Pancreas (tissue), 10 donors: Measurements from ENCODE around the gene FKBP1A. TPM values are rescaled to one million over a fixed set of nuclear protein-coding genes. Genes with fewer than 3 reads are reported as not detected.

Source experiments
- ATAC-seq, 4 donors: fragments of 200-7000 bp; cut with Tn5 transposase; one replicate each; pipeline versions ENCODE4 v1.8.0 to v1.9.1; 2020; ENCODE audit warnings: mild to moderate bottlenecking in 4 of 4, moderate library complexity in 4 of 4
- DNase-seq, 6 donors: peaks; one replicate each; pipeline ENCODE4 v3.0.0-alpha.2; 2020
- FAIRE-seq: peaks from 2 replicates; lab custom pipeline; 2012; peaks lifted over from hg19 to GRCh38; lab: Jason Lieb, UNC
- H3K27ac ChIP-seq, 4 donors: fragments of 200-600 bp; sonication (generic); 1 replicate in 3 of 4; 2 replicates in 1 of 4; pipeline versions ENCODE4 v1.5.0 to v1.8.0; 2020
- H3K27me3 ChIP-seq, 4 donors: fragments of 200-600 bp; one replicate each; pipeline ENCODE4 v1.8.0; 2021
- H3K36me3 ChIP-seq, 3 donors: fragments of 200-600 bp; sonication (generic) in 1 of 3; one replicate each; pipeline versions ENCODE4 v1.5.0 to v1.8.0; 2020 to 2021
- H3K4me1 ChIP-seq, 3 donors: fragments of 200-600 bp; one replicate each; pipeline ENCODE4 v1.8.0; 2021
- H3K4me3 ChIP-seq, 4 donors: fragments of 200-600 bp; sonication (generic) in 2 of 4; one replicate each; pipeline versions ENCODE4 v1.5.0 to v1.8.0; 2020 to 2021
- H3K9me3 ChIP-seq, 4 donors: fragments of 200-600 bp; one replicate each; pipeline ENCODE4 v1.8.0; 2021
- WGBS, 2 donors: extraction: QIAGEN DNeasy Blood & Tissue Kit; methylation state at CpG; one replicate each; pipeline ENCODE4 v1.1.7; 2013; 5-methylcytosine and 5-hydroxymethylcytosine counted together
- intact Hi-C, 3 donors: fragments of 100-400 bp; cut with DNase I; formaldehyde crosslinking; loops; one replicate each; pipeline versions ENCODE4 v1.11.1 to v1.14.2; 2022
- polyA plus RNA-seq, 2 donors: library from polyadenylated mRNA; stranded (reverse); fragments of 200-250 nt; gene quantifications; one replicate each; pipeline ENCODE4 v1.2.3, GENCODE V29; 2013
- total RNA-seq, 6 donors: library from RNA; stranded (reverse); fragmentation: NEBNext Ultra II Directional in 4 of 6; extraction: Animal tissue kit (Norgen Biotek cat#: 25700) in 4 of 6; gene quantifications; one replicate each; pipeline versions ENCODE4 v1.2.1 to v1.2.4, GENCODE V29; 2021 to 2023
- TF ChIP-seq, protein P1 (sequence below), 4 donors: fragments of 200-600 bp; sonication (generic) in 3 of 4; IDR thresholded peaks; one replicate each; pipeline versions ENCODE4 v1.5.0 to v1.8.0; 2021; ENCODE audit warnings: antibody characterized with exemption in 4 of 4
- donor health status: healthy with polysubstance abuse.
- donor health status: DM: no; HTN: no; CAD: no; lungs with moderate emphysema.
- donor health status: DM: no; HTN: no; CAD: no.
- donor health status: control.
- donor health status: control.
- donor health status: Bipolar disorder and iron deficiency.
- donor health status: DM: yes; HTN: yes; CAD: no.
- donor health status: DM: no; HTN: no; CAD: no.
- donor health status: DM: no; HTN: no; CAD: no.
- donor health status: DM: yes; HTN: yes; CAD: no.

FKBP1A gene
- total and polyA plus RNA-seq, 8 donors: 40.2 to 104 (median 67.3) TPM

GRCh38 chr20:1334370-1334731 is 58.5 kb downstream of the FKBP1A start:
- TF ChIP-seq, protein P1, sequence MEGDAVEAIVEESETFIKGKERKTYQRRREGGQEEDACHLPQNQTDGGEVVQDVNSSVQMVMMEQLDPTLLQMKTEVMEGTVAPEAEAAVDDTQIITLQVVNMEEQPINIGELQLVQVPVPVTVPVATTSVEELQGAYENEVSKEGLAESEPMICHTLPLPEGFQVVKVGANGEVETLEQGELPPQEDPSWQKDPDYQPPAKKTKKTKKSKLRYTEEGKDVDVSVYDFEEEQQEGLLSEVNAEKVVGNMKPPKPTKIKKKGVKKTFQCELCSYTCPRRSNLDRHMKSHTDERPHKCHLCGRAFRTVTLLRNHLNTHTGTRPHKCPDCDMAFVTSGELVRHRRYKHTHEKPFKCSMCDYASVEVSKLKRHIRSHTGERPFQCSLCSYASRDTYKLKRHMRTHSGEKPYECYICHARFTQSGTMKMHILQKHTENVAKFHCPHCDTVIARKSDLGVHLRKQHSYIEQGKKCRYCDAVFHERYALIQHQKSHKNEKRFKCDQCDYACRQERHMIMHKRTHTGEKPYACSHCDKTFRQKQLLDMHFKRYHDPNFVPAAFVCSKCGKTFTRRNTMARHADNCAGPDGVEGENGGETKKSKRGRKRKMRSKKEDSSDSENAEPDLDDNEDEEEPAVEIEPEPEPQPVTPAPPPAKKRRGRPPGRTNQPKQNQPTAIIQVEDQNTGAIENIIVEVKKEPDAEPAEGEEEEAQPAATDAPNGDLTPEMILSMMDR (IDR thresholded peaks at IDR 0.05): no peak
- ATAC-seq (no peak), FAIRE-seq (no peak), DNase-seq (no peak)
- peaks cover 5 to 22% (median 15%) of the 10 kb centered on the region in 3 donors for H3K4me1 ChIP-seq
- no peak overlapping the region for H3K27ac ChIP-seq
- H3K4me3 ChIP-seq: no peak overlapping the region
- H3K27me3 ChIP-seq: no peaks in the 10 kb centered on the region
- intact Hi-C loops: loop anchor here in 1 of 3 donors (10.0 kb wide), 1 partner anchor 50 kb away; no protein-coding TSS in a partner anchor
- H3K36me3 ChIP-seq: no peaks in the 10 kb centered on the region
- WGBS, 2 donors: 81 to 95% methylated on average over 4 of the region's 4 CpGs
- H3K9me3 ChIP-seq: no peaks in the 10 kb centered on the region

DNA sequence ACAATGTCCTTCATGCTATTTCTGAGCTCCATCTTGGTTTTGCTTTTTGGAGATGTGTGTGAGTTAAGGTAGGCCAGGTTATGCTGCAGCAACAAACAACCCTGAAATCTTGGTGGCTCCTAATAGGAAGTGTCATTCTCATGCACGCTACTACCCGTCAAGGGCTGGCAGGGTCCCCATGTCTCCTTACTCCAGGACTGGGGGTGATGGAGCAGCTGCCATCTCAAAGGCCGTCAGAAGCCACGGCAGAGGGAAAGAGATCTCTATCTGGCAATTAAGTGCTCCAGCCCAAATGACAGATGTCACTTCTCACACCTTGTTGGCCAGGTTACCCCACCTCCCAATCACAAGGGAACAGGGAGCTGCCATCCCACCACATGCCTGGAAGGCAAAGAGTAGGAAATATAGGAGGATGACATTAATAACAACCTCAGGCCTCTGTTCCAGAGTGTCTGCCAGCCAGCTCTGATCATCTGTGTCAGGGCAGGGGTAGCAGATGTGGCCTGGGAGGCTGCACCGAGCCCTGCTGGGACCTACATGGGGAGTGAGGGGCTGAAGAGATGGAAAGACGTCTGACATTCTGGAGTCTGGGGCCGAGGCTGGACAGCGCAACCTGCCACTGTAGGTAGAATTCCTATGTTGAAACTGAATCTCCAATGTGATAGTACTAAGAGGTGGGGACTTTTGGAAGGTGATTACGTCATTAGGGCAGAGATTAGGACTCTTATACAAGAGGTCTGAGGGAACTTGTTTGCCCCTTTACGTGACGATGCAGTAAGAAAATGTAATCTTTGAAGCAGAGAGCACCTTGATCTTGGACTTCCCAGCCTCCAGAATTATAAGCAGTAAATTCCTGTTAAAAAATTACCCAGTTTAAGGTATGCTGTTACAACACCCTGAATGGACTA is 59.1 kb downstream of the FKBP1A start:
- 84 to 85% methylated on average over 11 of the region's 11 CpGs for WGBS, 2 donors
- no peak for FAIRE-seq

DNA sequence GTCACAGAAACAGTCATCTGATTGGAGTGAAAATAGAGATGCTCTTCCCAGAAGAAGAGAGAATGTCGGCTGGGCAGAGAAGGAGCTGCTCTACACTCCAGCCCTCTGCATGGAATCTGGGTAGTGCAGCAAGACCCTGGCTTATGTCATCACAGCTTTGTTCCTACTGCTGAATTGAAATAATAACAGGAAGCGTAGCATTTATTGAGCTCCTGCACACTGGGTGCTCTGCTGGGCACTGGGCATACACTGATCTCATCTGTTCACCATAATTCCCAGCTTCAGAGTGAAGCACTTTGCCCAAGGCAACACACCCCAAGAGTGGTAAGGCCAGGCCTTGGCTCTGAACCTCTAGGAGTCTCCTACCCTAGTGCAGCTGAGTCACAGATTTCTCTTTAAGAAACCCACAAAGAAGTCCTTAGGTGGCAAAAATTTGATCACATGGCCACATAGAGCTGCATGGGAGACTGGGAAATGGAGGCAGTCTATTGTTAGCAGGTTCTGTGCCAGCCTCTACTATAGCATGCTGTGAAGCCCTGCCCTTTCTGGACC is 60.0 kb downstream of the FKBP1A start:
- intact Hi-C loops: loop anchor here in 1 of 3 donors (10.0 kb wide), 1 partner anchor 52 kb away; no protein-coding TSS in a partner anchor
- H3K27ac ChIP-seq: no peak overlapping the region
- no peaks in the 10 kb centered on the region for H3K36me3 ChIP-seq
- H3K4me1 ChIP-seq: peaks cover 15 to 34% (median 29%) of the 10 kb centered on the region in 3 donors
- TF ChIP-seq, protein P1 (IDR thresholded peaks at IDR 0.05): no peak
- DNase-seq (peak in 1 of 6 donors; percentile 5), ATAC-seq (no peak), FAIRE-seq (no peak)
- 91 to 95% methylated on average over 2 of the region's 2 CpGs for WGBS, 2 donors
- no peak overlapping the region for H3K4me3 ChIP-seq
- no peaks in the 10 kb centered on the region for H3K9me3 ChIP-seq
- H3K27me3 ChIP-seq: no peaks in the 10 kb centered on the region

More for the DNA sequence above, 59.1 kb downstream of the FKBP1A start:
- H3K27ac ChIP-seq: no peak overlapping the region
- no peak for ATAC-seq
- no peaks in the 10 kb centered on the region for H3K36me3 ChIP-seq
- intact Hi-C loops: loop anchor here in 1 of 3 donors (10.0 kb wide), 1 partner anchor 51 kb away; no protein-coding TSS in a partner anchor
- H3K4me1 ChIP-seq: peaks cover 7 to 26% (median 21%) of the 10 kb centered on the region in 3 donors
- no peaks in the 10 kb centered on the region for H3K9me3 ChIP-seq
- DNase-seq: peak in 1 of 6 donors; percentile 7
- TF ChIP-seq, protein P1 (IDR thresholded peaks at IDR 0.05): no peak
- H3K4me3 ChIP-seq: no peak overlapping the region
- no peaks in the 10 kb centered on the region for H3K27me3 ChIP-seq

DNA sequence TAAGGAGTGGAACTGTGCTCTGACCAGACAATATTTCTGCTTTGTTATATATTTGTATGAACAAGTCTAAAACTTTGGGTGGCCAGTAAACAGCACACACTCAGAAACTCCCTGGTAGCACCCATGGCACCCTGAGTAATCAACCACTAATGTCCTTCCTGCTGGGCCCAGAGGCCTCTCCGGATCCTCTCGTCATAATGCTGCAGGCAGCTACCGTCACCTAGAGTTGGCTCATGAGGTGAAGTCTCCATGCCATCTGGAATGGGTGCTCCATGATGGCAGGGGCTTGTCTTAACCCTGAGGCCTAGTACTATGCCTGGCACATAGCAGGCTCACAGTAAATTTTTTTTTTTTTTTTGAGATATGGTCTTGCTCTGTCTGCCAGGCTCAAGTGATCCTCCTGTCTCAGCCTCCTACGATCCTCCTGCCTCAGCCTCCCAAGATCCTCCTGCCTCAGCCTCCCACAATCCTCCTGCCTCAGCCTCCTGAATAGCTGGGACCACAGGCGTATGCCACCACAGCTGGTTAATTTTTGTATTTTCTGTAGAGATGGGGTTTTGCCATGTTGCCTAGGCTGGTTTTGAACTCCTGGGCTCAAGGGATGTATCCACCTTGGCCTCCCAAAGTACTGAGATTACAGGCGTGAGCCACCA is 60.9 kb downstream of the FKBP1A start:
- intact Hi-C loops: loop anchor here in 1 of 3 donors (10.0 kb wide), 1 partner anchor 53 kb away; no protein-coding TSS in a partner anchor
- Histone ChIP-seq H3K27me3 (no peaks in the 10 kb centered on the region), H3K4me1 (peaks cover 23 to 38% (median 33%) of the 10 kb centered on the region in 3 donors), H3K36me3 (no peaks in the 10 kb centered on the region), H3K27ac (no peak overlapping the region), H3K9me3 (no peaks in the 10 kb centered on the region), H3K4me3 (no peak overlapping the region)
- FAIRE-seq: no peak
- WGBS, 2 donors: 92 to 94% methylated on average over 6 of the region's 6 CpGs
- TF ChIP-seq, protein P1 (IDR thresholded peaks at IDR 0.05): no peak
- peak in 1 of 6 donors; percentile 7 for DNase-seq
- no peak for ATAC-seq
